ENCODE data around the gene SLC16A12. TPM values are rescaled to one million over a fixed set of nuclear protein-coding genes. Genes with fewer than 3 reads are reported as not detected.
A peak's percentile ranks its signal among the peaks of the same experiment; 100 is the strongest.

The SLC16A12 gene
- total RNA-seq, 2 experiments from 2014 or later, result not detected

- Mint-ChIP-seq H3K27ac (no peak overlapping the region), H3K36me3 (ENCODE audit: low read depth) (no peaks in the 10 kb centered on the region), H3K4me3 (no peak overlapping the region), H3K9me3 (no peaks in the 10 kb centered on the region), H3K4me1 (ENCODE audit: low read depth) (no peaks in the 10 kb centered on the region), H3K27me3 (peaks cover 11% of the 10 kb centered on the region)
- DNase-seq (no peak), ATAC-seq (no peak)
- CTCF ChIA-PET, result interaction anchor here (0.8 to 1.4 kb wide), 2 partner anchors 131 to 133 kb away, joined by 3 read pairs; no protein-coding TSS in a partner anchor
- no peak for TF ChIP-seq CTCF (IDR thresholded peaks at IDR 0.05)
- intact Hi-C loops (cut with micrococcal nuclease), result no loop called here
- POLR2A ChIA-PET, result no interaction called here
Measured at GRCh38 chr10:89431977-89432376, 103.4 kb downstream of the SLC16A12 start.

- TF ChIP-seq CTCF (IDR thresholded peaks at IDR 0.05), result no peak
- Mint-ChIP-seq H3K27me3 (peaks cover 3% of the 10 kb centered on the region), H3K4me3 (no peak overlapping the region), H3K27ac (no peak overlapping the region), H3K36me3 (ENCODE audit: low read depth) (no peaks in the 10 kb centered on the region), H3K4me1 (ENCODE audit: low read depth) (no peaks in the 10 kb centered on the region), H3K9me3 (no peaks in the 10 kb centered on the region)
- CTCF ChIA-PET, result interaction anchor here (0.6 to 0.7 kb wide), 2 partner anchors 10 to 127 kb away, joined by 3 read pairs; partner anchors contain the start of gene IFIT2
- intact Hi-C loops (cut with micrococcal nuclease), result loop anchor here (5.0 kb wide), 1 partner anchor 118 kb away; no protein-coding TSS in a partner anchor
- no peak for ATAC-seq
- POLR2A ChIA-PET, result no interaction called here
- no peak for DNase-seq
Measured at GRCh38 chr10:89428877-89429276, 106.5 kb downstream of the SLC16A12 start.

- Mint-ChIP-seq H3K27ac (no peak overlapping the region), H3K36me3 (ENCODE audit: low read depth) (no peaks in the 10 kb centered on the region), H3K27me3 (peaks cover 3% of the 10 kb centered on the region), H3K9me3 (no peaks in the 10 kb centered on the region), H3K4me3 (no peak overlapping the region), H3K4me1 (ENCODE audit: low read depth) (no peaks in the 10 kb centered on the region)
- no peak for ATAC-seq
- DNase-seq, result no peak
- ChIA-PET POLR2A (no interaction called here), CTCF (no interaction called here)
- no peak for TF ChIP-seq CTCF (IDR thresholded peaks at IDR 0.05)
- intact Hi-C loops (cut with micrococcal nuclease), result loop anchor here (2.0 to 5.0 kb wide), 2 partner anchors 120 to 137 kb away; no protein-coding TSS in a partner anchor
Measured at GRCh38 chr10:89427629-89428028, 107.8 kb downstream of the SLC16A12 start.

GRCh38 chr10:89426230-89426868 lies 109.0 kb downstream of the SLC16A12 start:
- Mint-ChIP-seq H3K4me3 (no peak overlapping the region), H3K27ac (no peak overlapping the region), H3K36me3 (ENCODE audit: low read depth) (peaks cover under 1% of the 10 kb centered on the region), H3K9me3 (no peaks in the 10 kb centered on the region), H3K27me3 (peaks cover 3% of the 10 kb centered on the region), H3K4me1 (ENCODE audit: low read depth) (peaks cover under 1% of the 10 kb centered on the region)
- ChIA-PET POLR2A (interaction anchor here (0.9 kb wide), 1 partner anchor 12 kb away, joined by 3 read pairs; the partner anchor contains the start of gene IFIT5), CTCF (no interaction called here)
- ATAC-seq (peak; percentile 74), DNase-seq (peak; percentile 16)
- intact Hi-C loops (cut with micrococcal nuclease), result loop anchor here (2.0 to 5.0 kb wide), 2 partner anchors 121 to 138 kb away; no protein-coding TSS in a partner anchor
- peak; percentile 84 for TF ChIP-seq CTCF (IDR thresholded peaks at IDR 0.05)

- no peak for TF ChIP-seq CTCF (IDR thresholded peaks at IDR 0.05)
- no peaks in the 10 kb centered on the region for H3K9me3 Mint-ChIP-seq
- no peak overlapping the region for H3K4me3 Mint-ChIP-seq
- DNase-seq, result no peak
- H3K27me3 Mint-ChIP-seq, result peaks cover 3% of the 10 kb centered on the region
- H3K4me1 Mint-ChIP-seq (ENCODE audit: low read depth), result peaks cover 4% of the 10 kb centered on the region
- ATAC-seq, result no peak
- ChIA-PET POLR2A (no interaction called here), CTCF (no interaction called here)
- peaks cover 13% of the 10 kb centered on the region for H3K36me3 Mint-ChIP-seq (ENCODE audit: low read depth)
- intact Hi-C loops (cut with micrococcal nuclease), result loop anchor here (5.0 kb wide), 1 partner anchor 122 kb away; no protein-coding TSS in a partner anchor
- H3K27ac Mint-ChIP-seq, result no peak overlapping the region
Measured at GRCh38 chr10:89425000-89425399, 110.4 kb downstream of the SLC16A12 start.

Measured in activated CD8-positive, alpha-beta T cell treated with anti-CD3 and anti-CD28 coated beads for 36 hours (primary cell).